ENCODE data around the gene CHKA. TPM values are rescaled to one million over a fixed set of nuclear protein-coding genes. Genes with fewer than 3 reads are reported as not detected.

The CHKA gene
- total and polyA plus RNA-seq, 9 of the 15 experiments (the other 6 are each of a cell fraction or from before 2014, with no cell fraction given) = 3.6 to 37.0 (median 30.2) TPM

DNA sequence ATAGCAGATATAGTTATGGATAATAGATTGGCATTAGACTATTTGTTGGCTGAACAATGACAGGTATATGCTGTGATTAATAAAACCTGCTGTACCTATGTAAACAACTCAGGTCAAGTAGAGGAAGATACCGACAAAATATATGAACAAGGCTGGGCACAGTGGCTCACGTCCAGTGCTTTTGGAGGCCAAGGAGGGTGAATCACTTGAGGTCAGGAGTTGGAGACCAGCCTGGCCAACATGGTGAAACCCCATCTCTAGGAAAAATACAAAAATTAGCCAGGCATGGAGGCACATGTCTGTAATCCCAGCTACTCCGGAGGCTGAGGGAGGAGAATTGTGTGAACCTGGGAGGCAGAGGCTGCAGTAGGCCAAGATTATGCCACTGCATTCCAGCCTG, 14.0 kb upstream of the CHKA start (continued):
- TF ChIP-seq, protein P1, sequence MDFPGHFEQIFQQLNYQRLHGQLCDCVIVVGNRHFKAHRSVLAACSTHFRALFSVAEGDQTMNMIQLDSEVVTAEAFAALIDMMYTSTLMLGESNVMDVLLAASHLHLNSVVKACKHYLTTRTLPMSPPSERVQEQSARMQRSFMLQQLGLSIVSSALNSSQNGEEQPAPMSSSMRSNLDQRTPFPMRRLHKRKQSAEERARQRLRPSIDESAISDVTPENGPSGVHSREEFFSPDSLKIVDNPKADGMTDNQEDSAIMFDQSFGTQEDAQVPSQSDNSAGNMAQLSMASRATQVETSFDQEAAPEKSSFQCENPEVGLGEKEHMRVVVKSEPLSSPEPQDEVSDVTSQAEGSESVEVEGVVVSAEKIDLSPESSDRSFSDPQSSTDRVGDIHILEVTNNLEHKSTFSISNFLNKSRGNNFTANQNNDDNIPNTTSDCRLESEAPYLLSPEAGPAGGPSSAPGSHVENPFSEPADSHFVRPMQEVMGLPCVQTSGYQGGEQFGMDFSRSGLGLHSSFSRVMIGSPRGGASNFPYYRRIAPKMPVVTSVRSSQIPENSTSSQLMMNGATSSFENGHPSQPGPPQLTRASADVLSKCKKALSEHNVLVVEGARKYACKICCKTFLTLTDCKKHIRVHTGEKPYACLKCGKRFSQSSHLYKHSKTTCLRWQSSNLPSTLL (IDR thresholded peaks at IDR 0.05) = no peak
- TF ChIP-seq ZNF274 (IDR thresholded peaks at IDR 0.05; ENCODE audit: borderline replicate concordance, low read depth, low read length) (no peak), RBM34 (IDR thresholded peaks at IDR 0.05; ENCODE audit: borderline replicate concordance, insufficient read depth, low read length) (no peak)

DNA sequence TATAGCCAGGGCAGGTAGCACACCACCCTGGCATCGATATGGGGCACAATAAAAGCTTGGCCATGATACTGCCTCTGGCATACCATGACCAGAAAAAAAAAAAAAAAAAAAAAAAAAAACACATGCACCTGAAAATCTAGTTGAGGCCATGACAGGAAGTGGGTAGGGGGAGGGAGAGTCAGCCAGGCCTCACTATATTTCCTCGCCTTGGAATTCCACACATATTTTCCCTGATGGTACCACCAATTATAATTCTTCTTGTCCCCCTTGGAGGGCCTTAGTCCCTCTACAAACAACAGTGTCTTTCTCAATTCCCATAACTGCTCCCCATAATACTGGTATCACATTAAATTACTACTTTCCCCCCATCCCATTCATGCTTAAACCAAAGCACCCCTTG, 12.6 kb upstream of the CHKA start:
- Histone ChIP-seq H3K4me2 (ENCODE audit: insufficient read depth, low read length) (no peak overlapping the region), H3K27me3 (ENCODE audit: control insufficient read depth in 2 of 2, insufficient read depth in 2 of 2, low read length in 2 of 2) (no peaks in the 10 kb centered on the region), H3K9me3 (replicated peaks; ENCODE audit: control insufficient read depth, insufficient read depth, low read depth, low read length) (no peaks in the 10 kb centered on the region), H3K4me1 (replicated peaks in 1 of 2; ENCODE audit: control insufficient read depth in 2 of 2, insufficient read depth in 2 of 2, low read length in 2 of 2) (peaks cover 4 to 11% of the 10 kb centered on the region in 2 experiments), H3K79me2 (ENCODE audit: control insufficient read depth, insufficient read depth, low read length) (no peaks in the 10 kb centered on the region), H3K36me3 (ENCODE audit: control insufficient read depth, insufficient read depth, low read length) (no peaks in the 10 kb centered on the region), H2AFZ (ENCODE audit: low read depth, low read length) (no peak overlapping the region), H3K27ac (ENCODE audit: extremely low read depth, low read depth, low read length) (no peak overlapping the region), H3K9ac (ENCODE audit: insufficient read depth in 1 of 2, low read depth in 2 of 2, low read length in 2 of 2) (no peak overlapping the region), H3K4me3 (no peak overlapping the region), H4K20me1 (replicated peaks; ENCODE audit: control insufficient read depth, insufficient read depth, low read length) (no peaks in the 10 kb centered on the region), H3K9me1 (ENCODE audit: control insufficient read depth, insufficient read depth, low read length) (no peaks in the 10 kb centered on the region)
- no peak for FAIRE-seq
- in situ Hi-C loops (cut with MboI) = no loop called here
- no peak for ATAC-seq
- BruUV-seq (replicated peaks) = no TSS peak
- POLR2A ChIA-PET = interaction anchor here (0.6 kb wide), 1 partner anchor 290 kb away, joined by 3 read pairs; no protein-coding TSS in a partner anchor
- intact Hi-C loops (cut with micrococcal nuclease) = no loop called here
- no peak for DNase-seq (ENCODE audit: extremely low read depth in 1 of 4, low spot score in 3 of 4)
- TF ChIP-seq RAD21 (CRISPR knock-in tag; conservative IDR thresholded peaks at IDR 0.05 in 1 of 2, IDR thresholded peaks at IDR 0.05 in 1 of 2) (no peak), MYBL2 (IDR thresholded peaks at IDR 0.05; ENCODE audit: low read depth) (no peak), MYBL2 (CRISPR knock-in tag; IDR thresholded peaks at IDR 0.05; ENCODE audit: borderline replicate concordance) (no peak), MTF1 (CRISPR knock-in tag; IDR thresholded peaks at IDR 0.05; ENCODE audit: borderline replicate concordance) (no peak)
- TF ChIP-seq, protein P2, sequence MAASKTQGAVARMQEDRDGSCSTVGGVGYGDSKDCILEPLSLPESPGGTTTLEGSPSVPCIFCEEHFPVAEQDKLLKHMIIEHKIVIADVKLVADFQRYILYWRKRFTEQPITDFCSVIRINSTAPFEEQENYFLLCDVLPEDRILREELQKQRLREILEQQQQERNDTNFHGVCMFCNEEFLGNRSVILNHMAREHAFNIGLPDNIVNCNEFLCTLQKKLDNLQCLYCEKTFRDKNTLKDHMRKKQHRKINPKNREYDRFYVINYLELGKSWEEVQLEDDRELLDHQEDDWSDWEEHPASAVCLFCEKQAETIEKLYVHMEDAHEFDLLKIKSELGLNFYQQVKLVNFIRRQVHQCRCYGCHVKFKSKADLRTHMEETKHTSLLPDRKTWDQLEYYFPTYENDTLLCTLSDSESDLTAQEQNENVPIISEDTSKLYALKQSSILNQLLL (CRISPR knock-in tag; IDR thresholded peaks at IDR 0.05; ENCODE audit: borderline replicate concordance) = no peak
- CTCF ChIA-PET (ENCODE audit: low intra/inter-chr PET ratio) = no interaction called here
- WGBS (ENCODE audit: insufficient coverage, low coverage, missing lambda C conversion rate) = 40% methylated on average over 2 of the region's 2 CpGs
